H1 (cell line): ENCODE measurements around the gene MRPL34. TPM values are rescaled to one million over a fixed set of nuclear protein-coding genes. Genes with fewer than 3 reads are reported as not detected.

ENCODE experiments used
- ASH2L ChIP-seq: fragments of 200-600, 300-600 bp; sonication (generic); IDR thresholded peaks from one replicate; pipeline ENCODE4 v1.7.1; 2017; ENCODE audit warnings: low read length
- BACH1 ChIP-seq: IDR thresholded peaks from 2 replicates; pipeline ENCODE4 v1.6.1; 2012; ENCODE audit warnings: low read length, improper control_type of control experiment
- CBX5 ChIP-seq: fragments of 300-800, 300-1000 bp; sonication (generic); IDR thresholded peaks from 2 replicates; pipeline ENCODE4 v1.7.1; 2016; ENCODE audit warnings: antibody characterized with exemption, low read length, low read depth
- CHD1 ChIP-seq: IDR thresholded peaks from 2 replicates; pipeline ENCODE4 v1.6.1; 2012; ENCODE audit warnings: low read depth, low read length, improper control_type of control experiment
- CTBP2 ChIP-seq: IDR thresholded peaks from 2 replicates; pipeline ENCODE4 v1.7.0; 2011; ENCODE audit warnings: borderline replicate concordance, mild to moderate bottlenecking, moderate library complexity, mixed read lengths, low read length; ENCODE audit not compliant: insufficient read depth, insufficient read length
- CTCF ChIP-seq, 3 experiments: IDR thresholded peaks; 1 replicate in 2 of 3; 2 replicates in 1 of 3; pipeline versions ENCODE4 v1.5.1 to v1.6.1; 2011; ENCODE audit warnings: low read length in 3 of 3, mild to moderate bottlenecking in 3 of 3, inconsistent platforms in 2 of 3, low read depth in 1 of 3, moderate library complexity in 1 of 3; ENCODE audit not compliant: insufficient read depth in 1 of 3; ENCODE audit errors: control extremely low read depth in 1 of 3
- EGR1 ChIP-seq: IDR thresholded peaks from 2 replicates; pipeline ENCODE4 v1.6.1; 2011; ENCODE audit warnings: low read depth, low read length, borderline replicate concordance
- EP300 ChIP-seq, 2 experiments: IDR thresholded peaks; 1 replicate in 1 of 2; 2 replicates in 1 of 2; pipeline ENCODE4 v1.6.1; 2011 to 2012; ENCODE audit warnings: low read depth in 2 of 2, low read length in 2 of 2, mild to moderate bottlenecking in 2 of 2, borderline replicate concordance in 1 of 2, inconsistent platforms in 1 of 2, moderate library complexity in 1 of 2
- GABPA ChIP-seq: IDR thresholded peaks from 2 replicates; pipeline ENCODE4 v1.6.1; 2011; ENCODE audit warnings: mild to moderate bottlenecking, low read length, moderate library complexity, borderline replicate concordance; ENCODE audit not compliant: insufficient read depth
- MAFK ChIP-seq: IDR thresholded peaks from 2 replicates; pipeline ENCODE4 v1.6.1; 2012; ENCODE audit warnings: low read depth, mild to moderate bottlenecking, improper control_type of control experiment, low read length
- NANOG ChIP-seq: IDR thresholded peaks from 2 replicates; pipeline ENCODE4 v1.6.1; 2011; ENCODE audit warnings: low read length, low read depth, mild to moderate bottlenecking, inconsistent platforms; ENCODE audit not compliant: insufficient read depth, poor library complexity, severe bottlenecking
- PHF8 ChIP-seq: fragments of 200-600 bp; sonication (generic); conservative IDR thresholded peaks from 2 replicates; pipeline ENCODE4 v1.7.1; 2012; ENCODE audit warnings: low read depth, mild to moderate bottlenecking, inconsistent platforms, low read length, moderate library complexity
- POU5F1 ChIP-seq: IDR thresholded peaks from 2 replicates; pipeline ENCODE4 v1.6.1; 2011; ENCODE audit warnings: low read depth, mild to moderate bottlenecking, low read length, moderate library complexity
- RAD21 ChIP-seq, 2 experiments: IDR thresholded peaks in 1 of 2; conservative IDR thresholded peaks in 1 of 2; 2 replicates each; pipeline ENCODE4 v1.6.1; 2011; ENCODE audit warnings: low read depth in 2 of 2, low read length in 2 of 2, improper control_type of control experiment in 1 of 2, inconsistent platforms in 1 of 2, mild to moderate bottlenecking in 1 of 2, moderate library complexity in 1 of 2
- RBBP5 ChIP-seq: IDR thresholded peaks from 2 replicates; pipeline ENCODE4 v1.7.1; 2012; ENCODE audit warnings: low read depth, mild to moderate bottlenecking, inconsistent platforms, low read length, moderate library complexity, borderline replicate concordance
- RFX5 ChIP-seq: IDR thresholded peaks from 2 replicates; pipeline ENCODE4 v1.6.1; 2011; ENCODE audit warnings: low read depth, low read length, improper control_type of control experiment, borderline replicate concordance
- SIN3A ChIP-seq, 2 experiments: IDR thresholded peaks in 1 of 2; conservative IDR thresholded peaks in 1 of 2; 2 replicates each; pipeline ENCODE4 v1.6.1; 2011 to 2012; ENCODE audit warnings: low read length in 2 of 2, improper control_type of control experiment in 1 of 2, low read depth in 1 of 2, mild to moderate bottlenecking in 1 of 2
- SP1 ChIP-seq: IDR thresholded peaks from 2 replicates; pipeline ENCODE4 v1.6.1; 2011; ENCODE audit warnings: low read depth, low read length
- SP2 ChIP-seq: IDR thresholded peaks from 2 replicates; pipeline ENCODE4 v1.6.1; 2012; ENCODE audit warnings: mild to moderate bottlenecking, low read length, inconsistent platforms
- SUZ12 ChIP-seq: fragments of 200-600 bp; sonication (generic); IDR thresholded peaks from 2 replicates; pipeline ENCODE4 v1.6.1; 2012; ENCODE audit warnings: mild to moderate bottlenecking, inconsistent platforms, low read length, moderate library complexity, mixed read lengths
- TAF1 ChIP-seq: IDR thresholded peaks from 2 replicates; pipeline ENCODE4 v1.6.1; 2011; ENCODE audit warnings: mild to moderate bottlenecking, low read depth, low read length
- ZNF274 ChIP-seq: IDR thresholded peaks from 2 replicates; pipeline ENCODE4 v1.7.0; 2012; ENCODE audit warnings: low read length, borderline replicate concordance; ENCODE audit errors: extremely low read depth
- polyA plus RNA-seq, 7 experiments: library from polyadenylated mRNA; depleted of rRNA in 3 of 7; stranded (reverse) in 5 of 7; unstranded in 2 of 7; fragments of >200 nt in 5 of 7; fragments of 200-250 nt in 2 of 7; gene quantifications; 1 replicate in 5 of 7; 2 replicates in 1 of 7; 4 replicates in 1 of 7; pipeline versions ENCODE4 v1.2.1 to v1.2.3, GENCODE V29; 2011 to 2013; ENCODE audit warnings: missing spikeins in 2 of 7, mixed read lengths in 2 of 7
- total RNA-seq: library from RNA; stranded (reverse); fragmentation: NEBNext Ultra II Directional; extraction: Animal tissue kit (Norgen Biotek cat#: 25700); gene quantifications from 2 replicates; pipeline ENCODE4 v1.2.1, GENCODE V29; 2021

MRPL34 gene
- total and polyA plus RNA-seq, 2 of the 8 experiments (the other 6 are each of a cell fraction or from before 2014, with no cell fraction given) = 91.9 to 99.6 TPM

- TF ChIP-seq CBX5 (no peak), MAFK (no peak), RFX5 (no peak), SP1 (no peak), SP2 (no peak), NANOG (no peak), CHD1 (no peak), CTBP2 (no peak), CTCF (IDR thresholded peaks at IDR 0.05; ENCODE audit: control extremely low read depth in 1 of 3, insufficient read depth in 1 of 3, low read depth in 1 of 3, low read length in 3 of 3) (peak; percentile 52 to 62 (median 59)), PHF8 (no peak), SIN3A (conservative IDR thresholded peaks at IDR 0.05 in 1 of 2, IDR thresholded peaks at IDR 0.05 in 1 of 2; ENCODE audit: low read depth in 1 of 2, low read length in 2 of 2) (no peak), ZNF274 (no peak), RBBP5 (no peak), ASH2L (peak; percentile 39), EGR1 (no peak), RAD21 (IDR thresholded peaks at IDR 0.05 in 1 of 2, conservative IDR thresholded peaks at IDR 0.05 in 1 of 2; ENCODE audit: low read depth in 2 of 2, low read length in 2 of 2) (peak; percentile 23 to 54; a peak in 2 of 4 replicates), POU5F1 (no peak), GABPA (no peak; the same call in 1 of the 2 replicates), TAF1 (peak; percentile 55; the same call in 1 of the 2 replicates), EP300 (IDR thresholded peaks at IDR 0.05; ENCODE audit: borderline replicate concordance in 1 of 2, low read depth in 2 of 2, low read length in 2 of 2) (no peak), BACH1 (no peak), SUZ12 (no peak)
Observed at GRCh38 chr19:17340871-17341357, 35.2 kb downstream of the MRPL34 start (continued).
